CD4-positive, alpha-beta T cell (primary cell): Measurements from ENCODE around the gene B3GNT3. TPM values are rescaled to one million over a fixed set of nuclear protein-coding genes. Genes with fewer than 3 reads are reported as not detected.
A peak's percentile ranks its signal among the peaks of the same experiment; 100 is the strongest.

Experiments
- ATAC-seq: fragments of 200-7000 bp; cut with Tn5 transposase; one replicate; pipeline ENCODE4 v1.10.0; 2022; ENCODE audit warnings: mild to moderate bottlenecking; ENCODE audit not compliant: poor library complexity
- CTCF ChIA-PET: fragments of 350-600 bp; sonication (Branson Sonifier 250); formaldehyde crosslinking; loops from one replicate; lab custom pipeline; 2021; ENCODE audit warnings: antibody characterized with exemption, inconsistent platforms; lab: Charles Lee
- POLR2A ChIA-PET: fragments of 350-600 bp; sonication (Branson Sonifier 250); formaldehyde crosslinking; loops from one replicate; lab custom pipeline; 2021; ENCODE audit warnings: antibody characterized with exemption, inconsistent platforms; lab: Charles Lee
- DNase-seq, 14 experiments: peaks; one replicate each; pipeline ENCODE4 v3.0.0-alpha.2; 2013 to 2020; ENCODE audit warnings: mixed read lengths in 2 of 14
- H3K27ac ChIP-seq, 2 donors: one replicate each; pipeline versions ENCODE4 v1.5.1 to v1.7.0; 2013; ENCODE audit warnings: low read length in 2 of 2, low read depth in 1 of 2, mild to moderate bottlenecking in 1 of 2
- H3K27me3 ChIP-seq, 2 experiments: 1 replicate in 1 of 2; 2 replicates in 1 of 2; pipeline versions ENCODE4 v1.6.1 to v1.7.0; 2013; ENCODE audit warnings: low read length in 2 of 2, control low read depth in 1 of 2, mild to moderate bottlenecking in 1 of 2, moderate library complexity in 1 of 2; ENCODE audit not compliant: insufficient read depth in 2 of 2, control insufficient read depth in 1 of 2
- H3K36me3 ChIP-seq: one replicate; pipeline ENCODE4 v1.6.1; 2013; ENCODE audit warnings: low read length, control low read depth; ENCODE audit not compliant: insufficient read depth
- H3K4me1 ChIP-seq: one replicate; pipeline ENCODE4 v1.6.1; 2013; ENCODE audit warnings: low read length, control low read depth; ENCODE audit not compliant: insufficient read depth
- H3K4me3 ChIP-seq: one replicate; pipeline ENCODE4 v1.5.1; 2013; ENCODE audit warnings: mild to moderate bottlenecking, low read length, moderate library complexity
- H3K9me3 ChIP-seq, 2 experiments: 1 replicate in 1 of 2; 2 replicates in 1 of 2; pipeline versions ENCODE4 v1.6.1 to v1.7.0; 2013; ENCODE audit warnings: low read length in 2 of 2, mild to moderate bottlenecking in 2 of 2, control low read depth in 1 of 2, moderate library complexity in 1 of 2; ENCODE audit not compliant: control insufficient read depth in 1 of 2, insufficient read depth in 1 of 2
- H3K27ac Mint-ChIP-seq: one replicate; pipeline ENCODE4 v1.8.0; 2020; ENCODE audit warnings: mixed read lengths
- H3K27me3 Mint-ChIP-seq: one replicate; pipeline ENCODE4 v1.8.0; 2021; ENCODE audit warnings: mixed read lengths
- H3K36me3 Mint-ChIP-seq: one replicate; pipeline ENCODE4 v1.8.0; 2021; ENCODE audit warnings: low read depth, mixed read lengths
- H3K4me1 Mint-ChIP-seq: one replicate; pipeline ENCODE4 v1.8.0; 2021; ENCODE audit warnings: low read depth, mixed read lengths
- H3K4me3 Mint-ChIP-seq: one replicate; pipeline ENCODE4 v1.8.0; 2020; ENCODE audit warnings: mild to moderate bottlenecking, mixed read lengths
- H3K9me3 Mint-ChIP-seq: one replicate; pipeline ENCODE4 v1.8.0; 2020; ENCODE audit warnings: mixed read lengths
- CTCF ChIP-seq: fragments of 200-600 bp; IDR thresholded peaks from one replicate; pipeline ENCODE4 v1.8.0; 2022; ENCODE audit warnings: antibody characterized with exemption, mild to moderate bottlenecking
- intact Hi-C, 2 experiments: fragments of 100-400 bp; cut with DNase I in 1 of 2; cut with micrococcal nuclease in 1 of 2; formaldehyde crosslinking; loops; one replicate each; pipeline versions ENCODE4 v1.15.1 to v1.9.0; 2023 to 2025; cut with DNase I, micrococcal nuclease
- total RNA-seq, 174 experiments: library from RNA in 2 of 174; stranded (reverse) in 2 of 174; gene quantifications; one replicate each; pipeline ENCODE4 v1.2.3 and lab custom pipeline; 2021 to 2026

The B3GNT3 gene
- total RNA-seq, 2 experiments from 2014 or later = 0.39 to 0.52 TPM

GRCh38 chr19:17753976-17754375, 41.0 kb upstream of the B3GNT3 start:
- Mint-ChIP-seq H3K4me3 (peak overlapping the region; percentile 42), H3K9me3 (no peaks in the 10 kb centered on the region), H3K27me3 (no peaks in the 10 kb centered on the region), H3K4me1 (peaks cover 51% of the 10 kb centered on the region), H3K27ac (peak overlapping the region; percentile 77), H3K36me3 (peaks cover 57% of the 10 kb centered on the region)
- Histone ChIP-seq H3K9me3 (no peaks in the 10 kb centered on the region), H3K27ac (no peak overlapping the region), H3K4me3 (no peak overlapping the region), H3K4me1 (peaks cover 72% of the 10 kb centered on the region), H3K36me3 (peaks cover 43% of the 10 kb centered on the region), H3K27me3 (no peaks in the 10 kb centered on the region)
- TF ChIP-seq CTCF = no peak
- ATAC-seq (no peak), DNase-seq (peak in 1 of 14 experiments; percentile 11)
- ChIA-PET CTCF (interaction anchor here (1.2 to 1.3 kb wide), 2 partner anchors 13 to 106 kb away, joined by 3 read pairs; partner anchors contain the start of gene RPL18A), POLR2A (interaction anchor here (0.6 to 1.3 kb wide), 2 partner anchors 35 to 51 kb away, joined by 3 to 7 read pairs; partner anchors contain the start of gene MAP1S)
- intact Hi-C loops = no loop called here

GRCh38 chr19:17754634-17755442, 40.1 kb upstream of the B3GNT3 start:
- Histone ChIP-seq H3K27ac (peak overlapping the region in 1 of 2 donors; percentile 27), H3K9me3 (no peaks in the 10 kb centered on the region), H3K27me3 (no peaks in the 10 kb centered on the region), H3K4me1 (peaks cover 64% of the 10 kb centered on the region), H3K4me3 (no peak overlapping the region), H3K36me3 (peaks cover 43% of the 10 kb centered on the region)
- H3K4me1 Mint-ChIP-seq = peaks cover 42% of the 10 kb centered on the region
- no peak for TF ChIP-seq CTCF
- intact Hi-C loops = no loop called here
- peak overlapping the region; percentile 65 for H3K4me3 Mint-ChIP-seq
- CTCF ChIA-PET = interaction anchor here (0.6 to 1.2 kb wide), 2 partner anchors 99 to 105 kb away, joined by 3 read pairs; partner anchors contain the start of gene RPL18A
- no peaks in the 10 kb centered on the region for H3K27me3 Mint-ChIP-seq
- H3K36me3 Mint-ChIP-seq = peaks cover 66% of the 10 kb centered on the region
- no peaks in the 10 kb centered on the region for H3K9me3 Mint-ChIP-seq
- POLR2A ChIA-PET = interaction anchor here (0.6 to 1.3 kb wide), 2 partner anchors 36 to 50 kb away, joined by 3 to 7 read pairs; partner anchors contain the start of gene MAP1S
- ATAC-seq (no peak), DNase-seq (peak in 1 of 14 experiments; percentile 40)
- peak overlapping the region; percentile 77 for H3K27ac Mint-ChIP-seq

GRCh38 chr19:17755443-17755890, 39.5 kb upstream of the B3GNT3 start:
- TF ChIP-seq CTCF = no peak
- intact Hi-C loops = no loop called here
- Histone ChIP-seq H3K4me1 (peaks cover 57% of the 10 kb centered on the region), H3K27me3 (no peaks in the 10 kb centered on the region), H3K4me3 (no peak overlapping the region), H3K27ac (peak overlapping the region in 1 of 2 donors; percentile 27), H3K36me3 (peaks cover 43% of the 10 kb centered on the region), H3K9me3 (no peaks in the 10 kb centered on the region)
- ATAC-seq = no peak
- no peaks in the 10 kb centered on the region for H3K9me3 Mint-ChIP-seq
- POLR2A ChIA-PET = interaction anchor here (1.6 to 3.3 kb wide), 2 partner anchors 8 to 104 kb away, joined by 4 to 12 read pairs; partner anchors contain the start of gene RPL18A
- CTCF ChIA-PET = no interaction called here
- DNase-seq = no peak
- peaks cover 72% of the 10 kb centered on the region for H3K36me3 Mint-ChIP-seq
- H3K27ac Mint-ChIP-seq = peak overlapping the region; percentile 77
- H3K4me1 Mint-ChIP-seq = peaks cover 38% of the 10 kb centered on the region
- H3K4me3 Mint-ChIP-seq = no peak overlapping the region
- no peaks in the 10 kb centered on the region for H3K27me3 Mint-ChIP-seq
